Chondrocyte (in vitro differentiated cells): ENCODE measurements around the gene VMAC. TPM values are rescaled to one million over a fixed set of nuclear protein-coding genes. Genes with fewer than 3 reads are reported as not detected.

ENCODE experiments used
- DNase-seq: peaks from one replicate; pipeline ENCODE4 v3.0.0; 2021; ENCODE audit warnings: mixed read lengths, low spot score
- H3K27ac Mint-ChIP-seq: one replicate; pipeline ENCODE4 v1.8.0; 2021; ENCODE audit warnings: mild to moderate bottlenecking, moderate library complexity, mixed read lengths; ENCODE audit not compliant: unreplicated experiment
- H3K27me3 Mint-ChIP-seq: 2 replicates; pipeline ENCODE4 v1.8.0; 2021; ENCODE audit warnings: low read depth, mixed read lengths
- H3K36me3 Mint-ChIP-seq: 2 replicates; pipeline ENCODE4 v1.8.0; 2021; ENCODE audit warnings: low read depth, mixed read lengths
- H3K4me1 Mint-ChIP-seq: 2 replicates; pipeline ENCODE4 v1.8.0; 2021; ENCODE audit warnings: low read depth, mild to moderate bottlenecking, mixed read lengths
- H3K4me3 Mint-ChIP-seq: one replicate; pipeline ENCODE4 v1.8.0; 2021; ENCODE audit warnings: mild to moderate bottlenecking, moderate library complexity, mixed read lengths; ENCODE audit not compliant: unreplicated experiment
- H3K9me3 Mint-ChIP-seq: 2 replicates; pipeline ENCODE4 v1.8.0; 2021; ENCODE audit warnings: low read depth, mixed read lengths
- total RNA-seq: library from RNA; stranded (reverse); gene quantifications from 3 replicates; pipeline ENCODE4 v1.2.1, GENCODE V29; 2021
- TF ChIP-seq, protein P1 (sequence below): fragments of 200-600 bp; sonication (generic); IDR thresholded peaks from 2 replicates; pipeline ENCODE4 v1.5.0; 2021; ENCODE audit warnings: antibody characterized with exemption, mild to moderate bottlenecking, moderate library complexity

The VMAC gene
- total RNA-seq, 1 donor from 2014 or later = 6.1 TPM

DNA sequence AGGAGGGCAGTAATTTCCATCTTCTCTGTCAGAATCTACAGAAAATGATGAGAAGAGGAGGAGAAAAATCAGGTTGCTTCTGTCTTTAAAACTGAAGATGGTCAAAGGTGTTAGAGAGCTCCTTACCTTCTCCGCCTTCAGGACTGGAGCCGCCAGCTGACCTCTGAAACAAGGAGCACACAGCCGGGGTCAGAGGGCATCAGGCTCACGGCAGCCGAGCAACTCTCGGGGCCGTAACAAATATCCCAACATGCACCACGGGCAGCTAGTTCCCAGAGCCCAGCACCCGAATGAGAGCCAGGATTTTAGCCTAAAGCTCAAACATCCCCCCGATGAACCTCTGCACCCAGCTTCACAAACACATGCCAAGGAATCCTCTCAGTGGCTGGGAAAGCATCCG, 37.0 kb downstream of the VMAC start:
- peaks cover 2% of the 10 kb centered on the region for H3K4me1 Mint-ChIP-seq
- H3K27ac Mint-ChIP-seq = no peak overlapping the region
- H3K9me3 Mint-ChIP-seq = no peaks in the 10 kb centered on the region
- peaks cover 10% of the 10 kb centered on the region for H3K36me3 Mint-ChIP-seq
- TF ChIP-seq, protein P1, sequence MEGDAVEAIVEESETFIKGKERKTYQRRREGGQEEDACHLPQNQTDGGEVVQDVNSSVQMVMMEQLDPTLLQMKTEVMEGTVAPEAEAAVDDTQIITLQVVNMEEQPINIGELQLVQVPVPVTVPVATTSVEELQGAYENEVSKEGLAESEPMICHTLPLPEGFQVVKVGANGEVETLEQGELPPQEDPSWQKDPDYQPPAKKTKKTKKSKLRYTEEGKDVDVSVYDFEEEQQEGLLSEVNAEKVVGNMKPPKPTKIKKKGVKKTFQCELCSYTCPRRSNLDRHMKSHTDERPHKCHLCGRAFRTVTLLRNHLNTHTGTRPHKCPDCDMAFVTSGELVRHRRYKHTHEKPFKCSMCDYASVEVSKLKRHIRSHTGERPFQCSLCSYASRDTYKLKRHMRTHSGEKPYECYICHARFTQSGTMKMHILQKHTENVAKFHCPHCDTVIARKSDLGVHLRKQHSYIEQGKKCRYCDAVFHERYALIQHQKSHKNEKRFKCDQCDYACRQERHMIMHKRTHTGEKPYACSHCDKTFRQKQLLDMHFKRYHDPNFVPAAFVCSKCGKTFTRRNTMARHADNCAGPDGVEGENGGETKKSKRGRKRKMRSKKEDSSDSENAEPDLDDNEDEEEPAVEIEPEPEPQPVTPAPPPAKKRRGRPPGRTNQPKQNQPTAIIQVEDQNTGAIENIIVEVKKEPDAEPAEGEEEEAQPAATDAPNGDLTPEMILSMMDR = no peak
- DNase-seq = no peak
- no peak overlapping the region for H3K4me3 Mint-ChIP-seq
- no peaks in the 10 kb centered on the region for H3K27me3 Mint-ChIP-seq

DNA sequence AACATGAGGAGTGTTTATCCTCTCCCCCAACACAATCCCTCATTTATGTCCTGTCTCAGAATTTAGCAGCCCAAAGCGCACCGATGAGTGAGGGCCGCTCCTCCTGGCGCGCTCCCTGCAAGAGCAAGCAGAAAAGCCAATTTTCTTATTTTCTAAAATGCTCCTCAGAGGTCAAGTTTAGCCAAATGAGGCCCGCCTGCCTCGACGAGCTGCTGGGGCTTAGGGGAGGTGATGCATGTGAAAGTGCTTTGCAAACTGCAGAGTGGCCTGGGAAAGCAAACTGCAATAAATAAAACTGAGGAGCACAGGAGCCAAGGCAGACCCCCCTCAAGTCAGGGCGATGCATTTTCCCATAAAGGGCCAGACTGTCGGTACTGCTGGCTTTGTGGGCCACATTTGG, 38.4 kb downstream of the VMAC start:
- DNase-seq = no peak
- Mint-ChIP-seq H3K27me3 (no peaks in the 10 kb centered on the region), H3K36me3 (peaks cover 10% of the 10 kb centered on the region), H3K4me3 (no peak overlapping the region), H3K4me1 (peaks cover 8% of the 10 kb centered on the region), H3K9me3 (no peaks in the 10 kb centered on the region), H3K27ac (no peak overlapping the region)
- TF ChIP-seq, protein P1 = no peak

DNA sequence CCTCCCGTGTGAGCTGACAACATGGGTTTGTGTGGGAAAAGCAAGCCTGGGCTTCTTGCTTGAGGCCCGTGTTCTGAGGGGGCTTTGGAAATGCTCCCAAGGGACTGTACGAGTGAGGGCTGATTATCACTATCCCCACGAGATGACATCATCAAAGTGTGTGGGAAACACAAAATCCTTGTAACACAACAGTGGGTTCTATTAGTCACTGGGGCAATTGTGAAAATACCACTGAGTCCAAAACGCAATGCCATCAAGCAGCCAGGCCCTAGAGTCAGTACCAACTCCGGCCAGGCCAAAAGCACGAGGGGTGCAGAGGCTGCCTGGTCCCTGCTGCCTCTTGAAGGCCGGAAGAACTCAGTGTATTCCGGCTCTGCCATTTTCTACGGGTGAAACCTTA, 39.0 kb downstream of the VMAC start:
- no peak for DNase-seq
- Mint-ChIP-seq H3K27ac (no peak overlapping the region), H3K4me1 (peaks cover 11% of the 10 kb centered on the region), H3K27me3 (no peaks in the 10 kb centered on the region), H3K9me3 (no peaks in the 10 kb centered on the region), H3K4me3 (no peak overlapping the region), H3K36me3 (peaks cover 10% of the 10 kb centered on the region)
- TF ChIP-seq, protein P1 = no peak

DNA sequence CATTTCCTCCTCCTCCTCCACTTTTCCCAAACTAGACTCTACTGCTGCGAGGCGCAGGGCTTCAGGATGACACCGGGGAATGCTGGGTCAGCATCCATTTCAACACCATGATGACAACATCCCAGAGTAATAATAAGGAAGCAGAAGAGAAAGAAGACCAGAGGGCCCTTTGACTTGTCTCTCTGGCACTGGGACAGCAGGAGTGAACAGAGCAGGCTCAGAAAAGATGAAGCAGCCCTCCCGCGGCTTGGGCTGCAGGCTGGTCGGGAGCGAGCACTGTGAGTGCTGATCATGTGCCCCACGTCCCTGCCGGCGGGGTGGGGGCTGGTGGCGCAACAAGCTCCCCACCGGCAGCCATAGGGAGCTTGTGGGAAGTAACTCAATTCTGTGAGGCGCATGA, 42.8 kb downstream of the VMAC start:
- no peak overlapping the region for H3K4me3 Mint-ChIP-seq
- DNase-seq = no peak
- TF ChIP-seq, protein P1 = no peak
- peak overlapping the region; percentile 74 for H3K27ac Mint-ChIP-seq
- H3K9me3 Mint-ChIP-seq = no peaks in the 10 kb centered on the region
- H3K4me1 Mint-ChIP-seq = peaks cover 36% of the 10 kb centered on the region
- no peaks in the 10 kb centered on the region for H3K27me3 Mint-ChIP-seq
- peaks cover 3% of the 10 kb centered on the region for H3K36me3 Mint-ChIP-seq

DNA sequence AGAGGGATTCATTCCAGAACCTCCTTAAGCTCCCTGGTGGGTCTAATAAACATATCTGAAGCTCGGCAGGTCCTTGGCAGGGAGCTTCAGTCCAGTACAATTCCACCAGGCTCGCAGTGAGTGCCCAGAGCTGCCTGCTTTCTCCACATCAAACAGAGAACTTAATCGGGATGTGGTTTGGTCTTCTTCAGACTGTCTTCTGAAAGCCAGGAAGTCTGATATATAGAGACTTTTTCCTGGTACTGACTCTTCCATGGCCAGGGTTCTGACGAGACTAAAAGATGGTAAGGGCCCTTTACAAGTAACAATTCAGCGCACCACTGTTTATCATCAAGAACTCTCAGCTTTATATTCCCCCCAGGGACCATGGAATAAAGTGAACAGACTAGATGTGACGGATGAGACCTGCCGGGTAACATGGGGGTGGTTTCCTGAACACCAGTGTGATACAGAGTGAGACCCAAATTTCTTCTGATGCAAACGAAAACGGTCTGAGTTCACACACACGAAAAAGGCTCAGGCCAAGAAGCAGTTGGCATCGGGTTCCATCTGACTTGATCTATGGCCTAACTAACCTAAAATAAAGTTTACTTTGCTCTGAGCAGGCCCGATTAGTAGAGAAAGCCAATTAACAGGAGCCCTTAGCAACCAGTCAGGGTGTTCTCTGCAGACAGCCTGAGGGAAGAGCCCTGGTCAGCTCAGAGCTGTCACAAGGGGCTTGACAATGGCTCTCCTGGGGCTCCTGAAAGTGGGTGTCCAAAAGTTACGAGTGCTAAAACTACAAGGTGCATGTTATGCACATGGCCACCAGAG, 44.3 kb downstream of the VMAC start:
- Mint-ChIP-seq H3K4me1 (peaks cover 51% of the 10 kb centered on the region), H3K9me3 (no peaks in the 10 kb centered on the region), H3K4me3 (no peak overlapping the region), H3K27me3 (no peaks in the 10 kb centered on the region), H3K27ac (no peak overlapping the region), H3K36me3 (peaks cover 3% of the 10 kb centered on the region)
- no peak for DNase-seq
- TF ChIP-seq, protein P1 = no peak
